Tibial nerve (tissue), 4 donors: Measurements from ENCODE around the gene P2RX6. TPM values are rescaled to one million over a fixed set of nuclear protein-coding genes. Genes with fewer than 3 reads are reported as not detected.

Source experiments
- DNase-seq, 2 donors: peaks; one replicate each; pipeline ENCODE4 v3.0.0-alpha.2; 2019; ENCODE audit warnings: low spot score in 2 of 2
- H3K27ac ChIP-seq, 4 donors: fragments of 200-600 bp; sonication (generic) in 3 of 4; one replicate each; pipeline ENCODE4 v1.5.1; 2017 to 2019; ENCODE audit warnings: mild to moderate bottlenecking in 1 of 4
- H3K27me3 ChIP-seq, 2 donors: fragments of 200-600 bp; sonication (generic) in 1 of 2; one replicate each; pipeline versions ENCODE4 v1.5.1 to v1.6.0; 2017 to 2019
- H3K36me3 ChIP-seq, 3 donors: fragments of 200-600 bp; sonication (generic); one replicate each; pipeline ENCODE4 v1.5.1; 2018 to 2019
- H3K4me1 ChIP-seq, 4 donors: fragments of 200-600 bp; sonication (generic) in 3 of 4; one replicate each; pipeline ENCODE4 v1.5.1; 2017 to 2019
- H3K4me3 ChIP-seq, 4 donors: fragments of 200-600 bp; sonication (generic) in 3 of 4; one replicate each; pipeline ENCODE4 v1.5.1; 2017 to 2019; ENCODE audit warnings: mild to moderate bottlenecking in 1 of 4, moderate library complexity in 1 of 4
- H3K9me3 ChIP-seq, 4 donors: fragments of 200-600 bp; sonication (generic) in 3 of 4; one replicate each; pipeline ENCODE4 v1.5.1; 2017 to 2019
- CTCF ChIP-seq, 5 experiments: fragments of 200-600 bp in 3 of 5; fragments of 450-650 bp in 2 of 5; sonication (generic) in 3 of 5; IDR thresholded peaks; one replicate each; pipeline ENCODE4 v1.5.1; 2016 to 2019; ENCODE audit warnings: antibody characterized with exemption in 5 of 5, mild to moderate bottlenecking in 3 of 5, moderate library complexity in 2 of 5
- EP300 ChIP-seq, 2 donors: sonication (generic); formaldehyde crosslinking; IDR thresholded peaks; one replicate each; pipeline ENCODE4 v1.6.1; 2017; ENCODE audit warnings: antibody characterized with exemption in 2 of 2, mild to moderate bottlenecking in 1 of 2
- POLR2A ChIP-seq, 2 donors: fragments of 450-650 bp; IDR thresholded peaks; one replicate each; pipeline ENCODE4 v1.6.1; 2017; ENCODE audit warnings: antibody characterized with exemption in 2 of 2, mild to moderate bottlenecking in 2 of 2, moderate library complexity in 2 of 2
- WGBS, 2 donors: methylation state at CpG; one replicate each; pipeline ENCODE4 v1.1.5; 2018; 5-methylcytosine and 5-hydroxymethylcytosine counted together
- total RNA-seq, 4 donors: library from RNA; depleted of rRNA; stranded (reverse); fragments of >200 nt; gene quantifications; one replicate each; pipeline ENCODE4 v1.1.0, GENCODE V29; 2016

P2RX6 gene
- 1 to 10 TPM in 1 of 4 donors, under 1 TPM in 3; 0.63 to 3.3 (median 0.78) TPM for total RNA-seq

- WGBS, 2 donors: 11 to 18% methylated on average over 12 of the region's 12 CpGs
- Histone ChIP-seq H3K27ac (peak within 1 kb of the TSS; percentile 41 to 86 (median 78)), H3K9me3 (no peaks in the 10 kb centered on the region), H3K27me3 (no peaks in the 10 kb centered on the region), H3K4me1 (peaks cover 0 to 26% (median 21%) of the 10 kb centered on the region in 4 donors), H3K36me3 (no peaks in the 10 kb centered on the region), H3K4me3 (peak within 1 kb of the TSS; percentile 27 to 63 (median 49))
- no peak for DNase-seq
- no peak for TF ChIP-seq CTCF (IDR thresholded peaks at IDR 0.05)
- TF ChIP-seq EP300 (IDR thresholded peaks at IDR 0.05): no peak
- no peak for TF ChIP-seq POLR2A (IDR thresholded peaks at IDR 0.05)
Measured at GRCh38 chr22:21014726-21015465, at the start of gene P2RX6. TSS of gene P2RX6 (plus strand) at chr22:21015165. CDS start at chr22:21015175, 10 bp downstream.

GRCh38 chr22:20965888-20966855 lies 48.8 kb upstream of the P2RX6 start:
- H3K4me1 ChIP-seq: peaks cover 0 to 19% (median 11%) of the 10 kb centered on the region in 4 donors
- 82 to 84% methylated on average over 7 to 9 of the region's 13 CpGs for WGBS, 2 donors
- no peaks in the 10 kb centered on the region for H3K36me3 ChIP-seq
- no peak overlapping the region for H3K27ac ChIP-seq
- peaks cover 0 to 23% of the 10 kb centered on the region in 2 donors for H3K27me3 ChIP-seq
- H3K9me3 ChIP-seq: no peaks in the 10 kb centered on the region
- DNase-seq: no peak
- TF ChIP-seq CTCF (IDR thresholded peaks at IDR 0.05): no peak
- TF ChIP-seq EP300 (IDR thresholded peaks at IDR 0.05): no peak
- no peak for TF ChIP-seq POLR2A (IDR thresholded peaks at IDR 0.05)
- no peak overlapping the region for H3K4me3 ChIP-seq

- Histone ChIP-seq H3K27me3 (peaks cover 0 to 23% of the 10 kb centered on the region in 2 donors), H3K36me3 (no peaks in the 10 kb centered on the region), H3K27ac (no peak within 1 kb of the TSS), H3K4me1 (peaks cover 0 to 19% (median 11%) of the 10 kb centered on the region in 4 donors), H3K4me3 (no peak within 1 kb of the TSS), H3K9me3 (no peaks in the 10 kb centered on the region)
- no peak for DNase-seq
- WGBS, 2 donors: 42 to 52% methylated on average over 10 to 19 of the region's 22 CpGs
- TF ChIP-seq POLR2A (IDR thresholded peaks at IDR 0.05) (no peak), EP300 (IDR thresholded peaks at IDR 0.05) (no peak), CTCF (IDR thresholded peaks at IDR 0.05) (no peak)
Measured at GRCh38 chr22:20966883-20967696, 47.9 kb upstream of the P2RX6 start, which contains the start of gene AIFM3. TSS of gene AIFM3 (plus strand) at chr22:20967255. CDS start at chr22:20967945, 690 bp downstream.

GRCh38 chr22:20967697-20968211 lies 47.2 kb upstream of the P2RX6 start:
- Histone ChIP-seq H3K9me3 (no peaks in the 10 kb centered on the region), H3K4me1 (peaks cover 0 to 19% (median 11%) of the 10 kb centered on the region in 4 donors), H3K27me3 (peaks cover 0 to 23% of the 10 kb centered on the region in 2 donors), H3K4me3 (no peak overlapping the region), H3K36me3 (no peaks in the 10 kb centered on the region), H3K27ac (no peak overlapping the region)
- no peak for TF ChIP-seq POLR2A (IDR thresholded peaks at IDR 0.05)
- TF ChIP-seq CTCF (IDR thresholded peaks at IDR 0.05): no peak
- no peak for TF ChIP-seq EP300 (IDR thresholded peaks at IDR 0.05)
- 48 to 56% methylated on average over 18 to 19 of the region's 19 CpGs for WGBS, 2 donors
- no peak for DNase-seq
